Fibroblast of skin of back (primary cell): ENCODE data around the gene ZNF821.
"Not testable (repeated sequence)": the region's sequence is repeated elsewhere in the genome, so short reads cannot be mapped to it uniquely, and the experiment has no call there.

Experiments
- DNase-seq: peaks from one replicate; pipeline ENCODE4 v3.0.0-alpha.2; 2013

The ZNF821 gene

DNA sequence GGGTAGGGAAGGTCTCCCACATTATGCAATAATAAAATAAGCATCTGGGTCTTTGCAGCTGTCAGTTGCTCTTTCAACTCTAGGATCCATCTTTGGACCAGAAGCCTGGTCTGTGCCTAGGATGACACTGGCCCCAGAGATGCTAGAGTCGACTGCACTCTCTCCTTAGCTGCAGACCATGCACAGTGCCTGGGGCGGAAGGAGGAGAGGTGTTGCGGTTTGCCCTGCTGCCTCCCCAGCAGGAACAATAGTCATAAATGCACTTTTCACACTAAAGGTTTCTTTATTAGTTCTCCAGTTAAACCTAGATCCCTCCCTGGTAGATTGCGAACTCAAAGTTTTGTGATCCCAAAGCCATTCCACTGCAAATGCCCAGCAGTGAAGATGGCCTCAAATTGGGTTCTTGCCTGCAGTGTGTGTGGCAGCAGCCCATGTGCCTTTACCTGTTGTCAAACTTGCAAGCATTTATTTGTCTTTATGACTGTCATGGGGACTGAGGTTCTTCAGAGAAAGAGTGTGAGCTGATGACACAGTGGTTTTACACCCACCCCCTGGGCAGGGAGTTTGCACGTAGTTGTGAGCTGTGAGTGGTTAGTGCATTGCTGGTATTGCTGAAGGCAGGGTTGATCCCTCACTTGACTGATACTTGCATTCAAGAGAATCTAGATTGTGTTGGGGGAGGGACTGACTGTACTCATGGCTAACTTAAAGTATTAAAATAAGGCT is 27.9 kb downstream of the ZNF821 start:
- no peak for DNase-seq

DNA sequence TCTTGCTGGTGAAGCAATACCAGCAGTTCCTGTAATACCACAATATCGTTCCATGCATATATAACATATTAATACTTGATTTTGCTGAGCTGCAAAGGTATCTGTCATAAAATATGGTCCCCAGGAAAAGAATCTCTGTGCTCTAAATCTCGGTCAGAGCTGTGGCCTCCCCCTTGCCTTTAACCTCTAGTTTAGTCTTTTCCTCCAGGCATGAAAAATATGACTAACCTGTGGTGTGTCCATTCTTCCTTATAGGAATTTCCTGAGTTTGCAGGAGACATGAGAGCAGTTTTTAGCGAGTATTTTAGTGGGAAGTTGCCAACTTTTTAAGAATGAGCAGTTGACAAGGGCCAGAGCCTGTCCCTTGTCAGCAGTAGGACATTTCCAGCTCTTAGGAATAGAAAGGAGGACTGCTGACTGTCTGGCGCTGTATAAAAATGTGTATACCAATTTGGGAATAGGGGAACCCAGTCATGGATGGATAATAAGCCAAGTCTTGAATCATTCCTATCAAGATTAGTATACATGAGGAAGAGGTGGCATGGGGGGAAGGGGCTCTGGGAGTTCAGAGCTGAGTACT is 29.5 kb downstream of the ZNF821 start:
- no peak for DNase-seq

DNA sequence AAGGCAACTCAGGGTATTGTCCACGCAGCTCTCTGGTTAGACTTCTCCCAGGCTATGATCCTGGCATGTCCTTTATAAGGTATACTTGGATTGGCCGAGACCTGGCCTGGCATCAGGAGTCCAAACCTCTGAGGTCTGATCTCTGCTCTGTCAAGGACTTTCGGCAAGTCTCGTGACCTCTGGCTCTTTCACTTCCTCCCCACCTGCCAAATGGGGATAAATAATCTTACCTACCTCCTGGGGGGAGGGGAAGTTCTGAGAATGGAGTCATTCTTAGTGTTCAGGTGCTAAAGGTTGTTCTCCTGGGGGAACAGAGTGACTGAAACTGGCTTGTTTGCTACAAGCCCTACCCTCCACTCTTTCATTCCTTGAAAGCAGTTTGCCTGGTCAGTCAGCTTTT is 30.6 kb downstream of the ZNF821 start:
- DNase-seq, result no peak

DNA sequence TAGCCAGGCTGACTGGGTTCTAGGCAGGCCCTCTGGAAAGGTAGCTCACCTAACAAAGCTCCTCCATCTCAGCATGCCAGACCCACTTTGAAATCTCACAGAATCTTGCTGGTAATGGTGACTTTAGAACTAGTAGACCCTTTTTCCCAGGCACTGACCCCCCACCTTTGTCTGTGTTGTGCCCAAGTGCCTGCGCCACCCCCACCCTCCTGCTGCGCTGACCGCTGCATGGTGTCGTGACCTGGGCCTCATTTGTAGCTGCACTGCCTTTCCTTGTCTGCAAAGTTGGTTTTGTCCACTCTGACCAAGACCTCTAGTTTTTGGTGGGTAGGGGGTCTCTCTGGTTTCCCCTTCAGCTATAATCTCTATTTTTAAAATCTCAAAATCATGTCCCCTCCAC is 31.4 kb downstream of the ZNF821 start:
- DNase-seq, result no peak

DNA sequence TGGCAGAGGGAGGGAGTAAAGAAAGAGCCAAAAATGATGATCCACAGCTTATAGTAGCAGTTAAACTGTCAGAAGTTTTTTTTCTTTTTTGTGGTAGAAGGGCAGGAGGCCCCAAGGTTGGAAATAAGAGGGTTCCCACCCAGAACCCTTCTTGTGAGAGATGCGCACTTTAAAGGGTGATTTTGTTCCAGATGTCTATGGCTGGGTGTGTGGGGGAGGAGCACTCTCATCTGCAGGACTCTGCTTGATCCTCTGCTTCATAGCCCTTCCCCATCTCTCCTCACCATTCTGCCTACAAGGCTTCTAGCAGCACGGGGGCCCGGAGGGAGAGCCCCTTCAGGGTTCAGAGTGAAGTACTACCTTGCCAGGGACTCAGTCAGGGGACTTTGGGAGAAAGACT is 31.8 kb downstream of the ZNF821 start:
- DNase-seq, result no peak

DNA sequence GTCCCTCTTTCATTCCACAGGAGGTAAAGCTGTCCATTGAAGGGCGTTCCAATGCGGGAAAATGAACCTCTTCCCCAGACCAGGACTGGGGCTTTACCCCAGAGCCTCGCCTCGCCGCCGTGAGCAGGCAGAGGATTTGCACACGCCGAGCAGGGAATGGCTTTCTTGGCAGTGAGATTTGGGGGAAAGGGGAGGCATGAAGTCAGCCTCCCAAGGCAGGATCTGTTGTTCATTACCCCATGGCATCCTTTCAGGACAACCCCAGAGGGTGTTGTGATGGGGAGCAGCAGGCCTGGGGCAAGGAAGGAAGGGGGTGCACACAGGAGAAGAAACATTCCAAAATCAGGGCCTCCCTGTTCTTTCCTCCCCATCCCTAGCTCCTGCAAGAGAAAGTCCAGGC is 32.2 kb downstream of the ZNF821 start:
- no peak for DNase-seq

DNA sequence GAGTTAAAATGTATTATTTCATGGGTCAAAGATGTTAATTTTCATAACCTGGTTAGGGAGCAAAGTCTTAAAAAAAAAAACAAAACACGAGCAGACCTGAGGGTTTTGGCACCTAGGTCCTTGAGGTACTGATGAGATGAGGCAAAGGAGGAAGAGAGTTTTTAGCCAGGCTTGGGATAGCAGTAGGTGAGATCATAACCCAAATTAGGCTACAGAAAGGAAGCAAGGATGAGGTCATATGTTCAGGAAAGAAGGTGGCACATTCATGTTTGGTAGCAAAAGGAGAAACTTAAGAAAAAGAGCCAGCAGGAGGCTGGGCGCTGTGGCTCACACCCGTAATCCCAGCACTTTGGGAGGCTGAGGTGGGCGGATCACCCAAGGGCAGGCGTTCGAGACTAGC is 35.4 kb downstream of the ZNF821 start:
- DNase-seq, result no peak

DNA sequence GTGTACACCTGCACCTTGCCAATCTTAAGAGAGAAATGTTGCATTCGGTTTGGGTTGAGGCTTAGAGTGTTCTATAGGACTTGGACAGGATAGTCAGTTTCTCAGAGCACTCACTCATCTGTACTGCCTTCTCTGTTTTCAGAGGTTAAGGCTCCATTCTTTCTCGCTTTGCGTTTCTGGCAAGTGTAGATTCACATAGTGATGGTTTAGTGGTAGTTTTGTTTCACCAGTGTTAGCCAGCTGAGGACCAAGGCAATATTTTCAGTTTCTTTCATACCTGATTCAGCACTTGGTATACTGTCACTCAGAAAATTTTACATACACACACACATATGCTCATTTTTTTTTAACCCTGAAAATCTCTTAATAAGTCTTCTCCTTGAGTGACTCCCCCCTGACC is 36.9 kb downstream of the ZNF821 start:
- no peak for DNase-seq

DNA sequence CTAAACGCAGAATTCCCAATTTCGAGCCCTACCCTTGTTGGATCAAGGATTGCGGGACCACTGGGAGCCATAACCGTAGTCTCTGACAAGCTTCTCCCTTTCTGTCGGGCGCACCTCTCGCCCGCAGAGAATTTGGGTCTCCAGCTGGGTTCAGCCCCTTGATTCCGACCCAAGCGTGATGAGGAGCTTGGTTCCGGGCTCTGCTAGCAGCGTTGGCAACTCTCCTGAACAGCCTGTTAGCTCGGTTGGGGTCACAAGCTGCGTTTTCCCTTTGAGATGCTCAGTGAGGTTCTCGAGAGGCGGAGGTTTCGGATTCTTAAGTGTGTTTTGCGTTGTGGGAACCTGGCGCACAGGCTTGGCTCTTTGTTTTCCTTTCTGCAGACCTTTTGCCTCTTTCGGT is 37.6 kb downstream of the ZNF821 start:
- DNase-seq, result peak; percentile 8

DNA sequence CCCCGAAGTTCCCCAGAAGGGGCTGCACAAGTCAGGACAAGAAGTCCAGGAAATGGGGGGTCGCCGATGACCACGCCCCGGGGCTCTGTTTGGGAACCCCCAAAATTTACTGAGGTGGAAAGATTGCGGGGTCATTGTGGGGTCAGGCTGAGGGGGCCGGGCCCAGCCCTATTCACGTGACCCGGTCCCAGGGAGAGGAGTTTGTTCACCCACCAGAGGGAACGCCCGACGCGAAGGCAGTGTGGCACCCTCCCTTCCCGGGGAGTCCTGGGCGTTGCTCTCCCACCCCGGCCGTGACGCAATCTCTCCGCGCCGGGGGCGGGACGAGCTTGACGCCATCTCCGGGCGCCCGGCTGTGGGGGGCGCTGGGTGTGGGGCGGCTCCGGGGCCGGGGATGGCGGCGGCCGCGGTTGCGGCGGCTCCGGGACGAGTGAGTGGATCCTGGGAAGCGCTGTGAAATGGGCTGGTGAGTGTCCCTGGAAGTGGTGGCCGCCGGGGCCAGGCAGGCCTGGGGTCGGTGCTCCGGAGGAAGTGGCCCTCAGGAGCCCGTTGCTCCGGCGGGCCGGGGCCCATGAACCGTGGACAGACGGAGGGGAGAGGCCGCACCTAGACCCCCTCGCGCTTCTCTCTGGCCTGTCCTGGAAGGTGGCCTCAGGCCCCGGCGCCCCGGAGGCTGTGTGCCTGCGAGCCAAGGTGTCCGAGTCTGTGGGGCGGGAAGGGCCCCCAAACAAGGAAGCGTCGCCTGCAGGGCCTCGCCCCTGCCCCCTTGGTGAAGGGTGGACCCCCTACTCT is 38.1 kb downstream of the ZNF821 start, which contains the start of gene ATXN1L:
ATXN1L (plus strand) TSS at position 338 of the 792 bp plus-strand sequence. CDS start 3,765 bp downstream, outside the sequence.
- peak; percentile 94 for DNase-seq

DNA sequence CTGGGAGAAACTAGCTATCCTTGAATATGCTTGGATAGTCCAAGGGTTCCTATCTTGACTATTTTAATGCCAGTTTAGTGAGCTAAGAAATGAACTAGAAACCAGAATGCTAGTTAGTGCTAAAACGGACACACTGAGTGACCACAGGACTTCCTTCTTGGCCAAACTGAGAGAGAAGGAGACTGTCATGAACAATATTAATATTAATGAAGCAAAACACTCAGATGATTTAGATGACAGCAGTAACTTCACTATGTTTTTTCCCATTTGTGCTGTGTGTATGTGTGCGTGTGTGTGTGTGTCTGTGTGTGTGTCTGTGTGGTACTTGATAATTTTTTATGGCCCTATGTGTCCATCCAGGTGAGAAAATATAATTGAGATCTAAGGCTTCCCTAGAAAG is 40.4 kb downstream of the ZNF821 start:
- no peak for DNase-seq

DNA sequence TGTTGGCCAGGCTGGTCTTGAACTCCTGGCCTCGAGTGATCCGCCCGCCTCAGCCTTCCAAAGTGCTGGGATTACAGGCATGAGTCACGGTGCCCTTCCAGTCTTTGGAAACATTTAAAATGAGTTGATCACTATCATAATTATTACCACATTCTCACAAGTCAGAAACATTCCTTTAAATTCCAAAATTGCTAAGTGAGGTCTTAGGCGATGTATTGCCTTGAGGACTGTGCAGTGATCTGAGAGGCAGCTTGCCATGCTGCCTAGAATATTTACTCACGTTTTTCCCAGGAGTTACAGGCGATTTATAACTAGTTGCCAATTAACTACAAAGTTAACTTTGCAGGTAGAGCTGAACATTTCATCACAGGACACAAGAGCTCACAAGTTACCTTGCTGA is 43.9 kb downstream of the ZNF821 start:
- DNase-seq, result peak; percentile 29

DNA sequence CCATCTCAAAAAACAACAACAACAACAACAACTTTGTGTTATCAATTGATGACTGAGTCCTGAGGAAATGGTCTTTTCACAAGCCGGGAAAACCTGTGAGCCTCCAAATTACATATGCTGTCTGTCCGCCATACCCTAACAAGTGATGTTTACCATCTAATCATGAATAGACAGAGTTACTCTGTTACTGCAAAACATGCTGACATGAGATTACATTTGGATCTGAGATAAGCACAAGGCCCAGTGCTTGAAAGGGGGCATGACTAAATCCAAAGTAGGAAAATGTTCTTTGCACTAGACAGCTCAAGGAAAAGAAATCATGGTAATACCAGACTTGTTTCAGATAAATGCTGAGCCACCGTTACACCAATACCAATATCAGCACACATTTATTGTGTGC is 46.8 kb downstream of the ZNF821 start:
- no peak for DNase-seq

DNA sequence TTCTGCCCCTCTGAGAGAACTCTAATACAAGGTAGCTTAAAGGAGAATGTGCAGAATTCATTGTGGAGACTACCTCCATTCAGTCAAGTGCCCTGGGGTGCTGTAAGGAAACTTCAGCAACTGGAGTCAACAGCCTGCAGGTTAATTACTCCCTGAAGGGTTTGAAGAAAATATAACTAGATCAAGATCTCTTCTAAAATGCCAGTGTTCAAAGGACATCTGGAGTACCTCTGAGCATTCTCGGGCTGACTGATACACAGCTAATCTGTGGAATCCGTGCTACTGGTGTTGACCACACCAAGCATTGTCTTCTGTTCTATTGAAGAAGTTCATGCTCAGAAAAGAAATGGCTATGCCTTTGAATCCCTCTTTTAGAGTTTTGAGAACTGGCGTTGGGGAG is 49.7 kb downstream of the ZNF821 start:
- DNase-seq, result no peak

DNA sequence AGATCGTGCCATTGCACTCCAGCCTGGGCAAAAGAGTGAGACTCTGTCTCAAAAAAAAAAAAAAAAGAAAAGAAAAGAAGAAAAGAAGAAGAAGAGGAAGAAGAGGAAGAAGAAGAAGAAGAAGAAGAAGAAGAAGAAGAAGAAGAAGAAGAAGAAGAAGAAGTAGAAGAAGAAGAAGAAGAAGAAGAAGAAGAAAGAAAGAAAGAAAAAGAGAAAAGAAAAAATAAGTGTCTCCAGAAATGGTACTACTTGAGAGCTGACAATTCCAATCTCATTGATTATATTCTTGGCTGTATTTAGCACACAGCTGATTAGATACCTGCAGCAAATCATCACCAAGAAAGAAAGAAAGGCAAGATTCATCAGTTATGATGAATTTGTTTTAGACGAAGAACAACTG is 51.9 kb downstream of the ZNF821 start:
- DNase-seq, result not testable (repeated sequence)

DNA sequence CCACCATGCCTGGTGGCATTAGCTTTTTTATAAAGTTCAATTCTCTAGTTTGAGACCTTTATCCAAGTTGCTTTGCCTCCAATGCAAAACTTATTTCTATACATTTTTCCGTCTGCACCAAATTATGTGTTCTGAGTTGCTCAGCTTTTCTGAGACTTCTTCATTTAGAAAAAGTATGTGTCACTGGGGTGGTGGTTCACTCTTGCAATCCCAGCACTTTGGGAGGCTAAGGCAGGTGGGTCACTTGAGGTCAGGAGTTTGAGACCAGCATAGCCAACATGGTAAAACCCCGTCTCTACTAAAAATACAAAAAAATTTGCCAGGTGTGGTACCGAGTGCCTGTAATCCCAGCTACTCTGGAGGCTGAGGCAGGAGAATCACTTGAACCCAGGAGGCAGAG is 52.3 kb downstream of the ZNF821 start:
- not testable (repeated sequence) for DNase-seq

DNA sequence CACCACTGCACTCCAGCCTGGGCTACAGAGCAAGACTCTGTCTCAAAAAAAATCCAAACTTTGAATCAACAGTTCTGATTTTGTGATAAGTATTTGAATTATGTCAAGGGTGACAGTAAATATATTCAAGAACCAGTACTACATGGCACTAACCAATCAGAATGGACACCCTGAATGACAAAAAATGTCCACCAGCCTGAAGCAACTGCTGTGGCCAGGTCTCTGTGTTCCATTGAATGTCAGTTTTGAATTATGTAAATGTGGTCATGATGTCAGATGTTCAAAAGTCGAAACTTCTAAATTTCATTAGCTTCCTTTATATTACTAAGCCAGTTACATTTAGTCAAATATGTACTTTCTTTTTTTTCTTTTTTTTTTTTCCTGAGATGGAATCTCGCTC is 53.6 kb downstream of the ZNF821 start:
- no peak for DNase-seq

DNA sequence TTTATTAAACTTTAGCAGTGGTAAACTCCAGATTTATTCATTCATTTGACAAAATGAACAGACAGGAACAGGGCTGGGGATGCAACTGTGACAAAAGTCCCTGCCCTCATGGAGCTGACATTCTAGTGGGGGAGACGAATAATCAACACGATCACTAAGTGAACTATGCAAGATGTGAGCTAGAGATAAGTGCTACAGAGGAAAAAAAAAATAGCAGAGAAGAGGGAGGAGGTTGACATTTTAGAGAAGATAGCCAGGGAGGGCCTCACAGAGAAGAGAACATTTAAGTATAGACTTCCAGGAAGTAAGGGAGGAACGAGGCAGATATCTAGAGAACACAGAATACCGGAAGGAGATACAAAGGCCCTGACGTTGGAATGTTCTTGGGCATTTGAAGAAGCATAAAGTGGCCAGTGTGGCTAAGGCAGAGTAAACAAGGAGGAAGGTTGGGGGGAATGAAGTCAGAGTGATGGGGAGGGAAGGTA is 57.4 kb downstream of the ZNF821 start:
- no peak for DNase-seq

DNA sequence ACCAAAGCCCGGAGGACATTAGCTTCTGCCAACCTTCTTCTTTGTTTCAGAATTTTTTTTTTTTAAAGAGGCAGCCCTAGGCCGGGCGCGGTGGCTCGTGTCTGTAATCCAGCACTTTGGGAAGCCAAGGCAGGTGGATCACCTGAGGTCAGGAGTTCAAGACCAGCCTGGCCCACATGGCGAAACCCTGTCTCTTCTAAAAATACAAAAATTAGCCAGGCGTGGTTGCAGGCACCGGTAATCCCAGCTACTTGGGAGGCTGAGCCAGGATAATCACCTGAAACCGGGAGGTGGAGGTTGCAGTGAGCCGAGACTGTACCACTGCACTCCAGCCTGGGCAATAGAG is 66.9 kb downstream of the ZNF821 start:
- not testable (repeated sequence) for DNase-seq

DNA sequence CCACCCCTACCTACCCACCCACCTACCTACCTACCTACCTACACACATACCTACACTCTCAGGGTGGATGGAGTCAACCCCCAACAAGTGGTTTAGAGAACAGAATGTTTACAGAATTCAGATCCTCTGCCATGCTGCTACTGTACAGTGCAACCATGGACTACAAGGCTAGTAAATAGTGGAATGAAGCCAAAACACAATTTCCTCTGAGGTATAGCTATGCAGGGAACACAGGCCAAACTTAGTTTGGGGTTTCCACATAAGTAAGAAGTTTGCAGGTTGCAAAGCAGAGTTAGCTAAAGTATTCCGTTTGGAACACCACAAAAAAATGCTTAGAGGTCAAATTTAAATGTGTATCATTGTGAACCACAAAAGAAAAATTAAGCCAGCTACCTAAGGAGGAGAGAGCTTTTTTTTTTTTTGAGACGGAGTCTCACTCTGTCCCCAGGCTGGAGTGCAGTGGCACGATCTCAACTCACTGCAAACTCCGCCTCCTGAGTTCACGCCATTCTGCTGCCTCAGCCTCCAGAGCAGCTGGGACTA is 72.7 kb downstream of the ZNF821 start:
- DNase-seq, result no peak

DNA sequence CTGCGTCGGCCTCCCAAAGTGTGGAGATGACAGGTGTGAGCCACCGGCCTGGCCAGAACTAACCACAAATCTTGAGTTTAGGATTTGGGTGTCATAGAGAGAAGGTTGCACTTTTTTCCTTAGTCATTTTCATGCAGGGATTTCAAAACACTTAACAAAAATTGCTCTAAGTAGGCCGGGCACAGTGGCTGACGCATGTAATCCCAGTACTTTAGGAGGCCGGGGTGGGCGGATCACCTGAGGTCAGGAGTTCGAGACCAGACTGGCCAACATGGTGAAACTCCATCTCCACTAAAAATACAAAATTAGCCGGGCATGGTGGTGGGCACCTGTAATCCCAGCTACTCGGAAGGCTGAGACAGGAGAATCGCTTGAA is 73.8 kb downstream of the ZNF821 start:
- not testable (repeated sequence) for DNase-seq
